H9 (cell line): ENCODE data around the gene PTPRH. TPM values are rescaled to one million over a fixed set of nuclear protein-coding genes. Genes with fewer than 3 reads are reported as not detected.

Source experiments
- DNase-seq: peaks from one replicate; pipeline ENCODE4 v3.0.0-alpha.2; 2017
- H2AFZ ChIP-seq: one replicate; pipeline ENCODE4 v1.6.1; 2013; ENCODE audit warnings: mild to moderate bottlenecking, low read length, control low read depth, moderate library complexity
- H2AK5ac ChIP-seq: 2 replicates; pipeline ENCODE4 v1.6.1; 2013; ENCODE audit warnings: low read length, control low read depth, mixed read lengths; ENCODE audit not compliant: insufficient read length
- H2BK120ac ChIP-seq: one replicate; pipeline ENCODE4 v1.6.1; 2013; ENCODE audit warnings: low read depth, mild to moderate bottlenecking, low read length, control low read depth, inconsistent platforms; ENCODE audit not compliant: poor library complexity, severe bottlenecking
- H2BK12ac ChIP-seq: 2 replicates; pipeline ENCODE4 v1.6.1; 2013; ENCODE audit warnings: low read length, control low read depth, mixed read lengths, low read depth; ENCODE audit not compliant: insufficient read length
- H2BK15ac ChIP-seq: 2 replicates; pipeline ENCODE4 v1.6.1; 2013; ENCODE audit warnings: low read depth, low read length, control low read depth
- H2BK20ac ChIP-seq: one replicate; pipeline ENCODE4 v1.6.1; 2013; ENCODE audit warnings: low read depth, mild to moderate bottlenecking, low read length, control low read depth, inconsistent platforms; ENCODE audit not compliant: poor library complexity, severe bottlenecking
- H2BK5ac ChIP-seq: 2 replicates; pipeline ENCODE4 v1.6.1; 2013; ENCODE audit warnings: low read length, control low read depth, mixed read lengths; ENCODE audit not compliant: insufficient read length
- H3K14ac ChIP-seq: 2 replicates; pipeline ENCODE4 v1.6.1; 2013; ENCODE audit warnings: low read length, control low read depth; ENCODE audit not compliant: insufficient read depth
- H3K18ac ChIP-seq: 2 replicates; pipeline ENCODE4 v1.6.1; 2013; ENCODE audit warnings: low read depth, mild to moderate bottlenecking, mixed read lengths, low read length, control low read depth; ENCODE audit not compliant: insufficient read length
- H3K23ac ChIP-seq: 2 replicates; pipeline ENCODE4 v1.6.1; 2013; ENCODE audit warnings: low read length, control low read depth, mixed read lengths, low read depth; ENCODE audit not compliant: insufficient read length
- H3K23me2 ChIP-seq: 2 replicates; pipeline ENCODE4 v1.6.1; 2013; ENCODE audit warnings: low read depth, mild to moderate bottlenecking, mixed read lengths, low read length, control low read depth; ENCODE audit not compliant: insufficient read length, poor library complexity, severe bottlenecking
- H3K27ac ChIP-seq: 2 replicates; pipeline ENCODE4 v1.5.1; 2013; ENCODE audit warnings: low read length, control low read depth, mixed read lengths, low read depth; ENCODE audit not compliant: insufficient read length
- H3K27me3 ChIP-seq: 2 replicates; pipeline ENCODE4 v1.6.1; 2013; ENCODE audit warnings: low read length, control low read depth, inconsistent platforms; ENCODE audit not compliant: insufficient read depth
- H3K4ac ChIP-seq: 2 replicates; pipeline ENCODE4 v1.6.1; 2013; ENCODE audit warnings: low read depth, mild to moderate bottlenecking, control low read depth, inconsistent platforms, low read length, moderate library complexity
- H3K4me1 ChIP-seq: 2 replicates; pipeline ENCODE4 v1.6.1; 2013; ENCODE audit warnings: low read length, control low read depth, inconsistent platforms; ENCODE audit not compliant: insufficient read depth
- H3K4me2 ChIP-seq: 2 replicates; pipeline ENCODE4 v1.6.1; 2013; ENCODE audit warnings: low read length, control low read depth, mixed read lengths; ENCODE audit not compliant: insufficient read length, insufficient read depth
- H3K56ac ChIP-seq: 2 replicates; pipeline ENCODE4 v1.6.1; 2013; ENCODE audit warnings: low read depth, mild to moderate bottlenecking, mixed read lengths, low read length, control low read depth; ENCODE audit not compliant: insufficient read length
- H3K79me1 ChIP-seq: 2 replicates; pipeline ENCODE4 v1.6.1; 2013; ENCODE audit warnings: low read depth, mild to moderate bottlenecking, moderate library complexity, low read length, control low read depth, inconsistent platforms; ENCODE audit not compliant: insufficient read depth, poor library complexity, severe bottlenecking
- H3K79me2 ChIP-seq: 2 replicates; pipeline ENCODE4 v1.6.1; 2013; ENCODE audit warnings: low read length, control low read depth, inconsistent platforms; ENCODE audit not compliant: insufficient read depth
- H3K9ac ChIP-seq: 2 replicates; pipeline ENCODE4 v1.6.1; 2013; ENCODE audit warnings: low read length, control low read depth, mixed read lengths; ENCODE audit not compliant: insufficient read length; ENCODE audit errors: extremely low read depth
- H3K9me3 ChIP-seq: one replicate; pipeline ENCODE4 v1.6.1; 2013; ENCODE audit warnings: low read depth, low read length, inconsistent platforms; ENCODE audit not compliant: control insufficient read depth
- H3T11ph ChIP-seq: one replicate; pipeline ENCODE4 v1.6.1; 2013; ENCODE audit warnings: mild to moderate bottlenecking, low read length, control low read depth, inconsistent platforms
- H4K20me1 ChIP-seq: one replicate; pipeline ENCODE4 v1.6.1; 2013; ENCODE audit not compliant: control insufficient read depth, insufficient read length, insufficient read depth
- H4K5ac ChIP-seq: 2 replicates; pipeline ENCODE4 v1.6.1; 2013; ENCODE audit warnings: low read depth, mild to moderate bottlenecking, mixed read lengths, low read length, control low read depth; ENCODE audit not compliant: insufficient read length
- H4K8ac ChIP-seq: replicated peaks from 2 replicates; pipeline ENCODE4 v1.6.1; 2013; ENCODE audit warnings: low read length, control low read depth, mixed read lengths, low read depth; ENCODE audit not compliant: insufficient read length
- H4K91ac ChIP-seq: 2 replicates; pipeline ENCODE4 v1.6.1; 2013; ENCODE audit warnings: low read depth, mild to moderate bottlenecking, moderate library complexity, mixed read lengths, low read length, control low read depth; ENCODE audit not compliant: insufficient read length
- H3K27ac Mint-ChIP-seq, 3 experiments: 2 replicates in 2 of 3; 3 replicates in 1 of 3; pipeline ENCODE4 v1.8.0; 2020 to 2021; ENCODE audit warnings: mixed read lengths in 3 of 3, mild to moderate bottlenecking in 1 of 3, moderate library complexity in 1 of 3
- H3K27me3 Mint-ChIP-seq: 2 replicates; pipeline ENCODE4 v1.8.0; 2021; ENCODE audit warnings: low read depth, mild to moderate bottlenecking, moderate library complexity, mixed read lengths
- H3K36me3 Mint-ChIP-seq, 3 experiments: 2 replicates in 2 of 3; 3 replicates in 1 of 3; pipeline ENCODE4 v1.8.0; 2020 to 2021; ENCODE audit warnings: low read depth in 3 of 3, mixed read lengths in 3 of 3; ENCODE audit not compliant: insufficient read depth in 1 of 3
- H3K4me1 Mint-ChIP-seq, 2 experiments: 2 replicates each; pipeline ENCODE4 v1.8.0; 2020; ENCODE audit warnings: mixed read lengths in 2 of 2
- H3K4me3 Mint-ChIP-seq, 2 experiments: 2 replicates in 1 of 2; 3 replicates in 1 of 2; pipeline ENCODE4 v1.8.0; 2020 to 2021; ENCODE audit warnings: mild to moderate bottlenecking in 2 of 2, mixed read lengths in 2 of 2, moderate library complexity in 1 of 2
- H3K9me3 Mint-ChIP-seq, 2 experiments: 2 replicates in 1 of 2; 3 replicates in 1 of 2; pipeline ENCODE4 v1.8.0; 2020; ENCODE audit warnings: mild to moderate bottlenecking in 2 of 2, mixed read lengths in 2 of 2, moderate library complexity in 1 of 2
- WGBS: extraction: QIAGEN DNeasy Blood & Tissue Kit; methylation state at CpG from one replicate; pipeline ENCODE4 v1.1.7; 2013; ENCODE audit warnings: missing lambda C conversion rate, low lambda C conversion rate, mixed read lengths; ENCODE audit not compliant: insufficient read length; ENCODE audit errors: extremely low coverage; 5-methylcytosine and 5-hydroxymethylcytosine counted together
- total RNA-seq: library from RNA; stranded (reverse); gene quantifications from 2 replicates; pipeline ENCODE4 v1.2.1, GENCODE V29; 2021
- TF ChIP-seq, protein P1 (sequence below): fragments of 200-600 bp; sonication (generic); conservative IDR thresholded peaks from 3 replicates; pipeline ENCODE4 v1.8.0; 2021; ENCODE audit warnings: antibody characterized with exemption, mild to moderate bottlenecking

Gene PTPRH
- total RNA-seq, 1 experiment from 2014 or later: 0.24 TPM

DNA sequence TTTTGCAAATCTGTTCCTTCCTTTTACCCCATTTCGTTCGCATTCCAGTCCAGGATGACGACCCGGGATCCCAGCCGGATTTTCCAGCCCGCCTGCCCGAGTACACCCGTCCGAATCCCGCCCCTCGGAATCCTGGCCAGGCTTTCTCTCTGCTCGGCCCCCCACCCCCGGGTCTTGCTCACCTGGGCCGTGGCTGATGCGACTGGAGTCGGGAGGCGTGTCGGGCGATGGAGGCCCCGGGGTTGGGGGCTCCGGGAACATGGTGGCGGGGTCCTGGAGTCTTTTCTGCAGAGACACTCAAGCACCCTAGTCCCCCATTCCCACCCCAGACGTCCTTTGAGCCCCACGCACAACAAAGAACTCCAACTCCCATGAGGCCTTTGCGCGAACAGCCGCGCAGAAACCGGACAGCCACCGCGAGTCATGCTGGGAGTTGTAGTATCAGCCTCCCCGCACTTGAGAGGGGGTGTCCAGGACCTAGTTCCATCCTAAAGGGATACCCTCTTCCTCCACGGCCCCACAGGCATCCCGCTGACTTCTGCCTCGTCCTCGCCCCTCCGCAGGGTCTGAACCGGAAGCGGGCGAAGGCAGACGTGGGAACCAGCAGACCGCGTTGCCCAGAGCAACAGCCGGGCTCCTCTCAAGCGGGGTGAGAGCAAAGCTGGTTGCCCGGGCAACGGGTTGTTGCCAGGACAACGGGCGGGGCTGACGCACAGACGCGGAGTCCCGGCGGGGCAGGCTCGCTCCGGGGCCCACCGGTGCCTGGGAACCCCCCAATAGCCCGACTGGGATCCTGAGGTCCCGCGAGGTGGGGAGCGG is 30.3 kb downstream of the PTPRH start:
- Histone ChIP-seq H3K23ac (no peak overlapping the region), H2AFZ (no peak overlapping the region), H3K18ac (peak overlapping the region; percentile 78), H3K79me1 (no peaks in the 10 kb centered on the region), H3K9me3 (no peaks in the 10 kb centered on the region), H3K79me2 (no peaks in the 10 kb centered on the region), H3K23me2 (peaks cover 15% of the 10 kb centered on the region), H3K4me2 (peak overlapping the region; percentile 60), H3K27me3 (peaks cover 11% of the 10 kb centered on the region; the same call in 1 of the 2 replicates), H4K91ac (no peak overlapping the region), H2BK5ac (no peak overlapping the region), H4K8ac (no peak overlapping the region), H3K9ac (no peak overlapping the region), H3T11ph (no peak overlapping the region), H3K56ac (no peak overlapping the region), H3K14ac (0 out of 2 replicates have a peak overlapping the region, but pooled peaks have one; percentile 25), H2AK5ac (no peak overlapping the region), H2BK15ac (no peak overlapping the region), H3K27ac (no peak overlapping the region), H2BK120ac (no peak overlapping the region), H3K4ac (no peak overlapping the region), H2BK12ac (no peak overlapping the region), H4K5ac (no peak overlapping the region), H3K4me1 (peaks cover 2% of the 10 kb centered on the region; the same call in 1 of the 2 replicates), H2BK20ac (no peak overlapping the region), H4K20me1 (no peaks in the 10 kb centered on the region)
- no CpG with 5 or more reads among the region's 61 CpGs for WGBS
- TF ChIP-seq, protein P1, sequence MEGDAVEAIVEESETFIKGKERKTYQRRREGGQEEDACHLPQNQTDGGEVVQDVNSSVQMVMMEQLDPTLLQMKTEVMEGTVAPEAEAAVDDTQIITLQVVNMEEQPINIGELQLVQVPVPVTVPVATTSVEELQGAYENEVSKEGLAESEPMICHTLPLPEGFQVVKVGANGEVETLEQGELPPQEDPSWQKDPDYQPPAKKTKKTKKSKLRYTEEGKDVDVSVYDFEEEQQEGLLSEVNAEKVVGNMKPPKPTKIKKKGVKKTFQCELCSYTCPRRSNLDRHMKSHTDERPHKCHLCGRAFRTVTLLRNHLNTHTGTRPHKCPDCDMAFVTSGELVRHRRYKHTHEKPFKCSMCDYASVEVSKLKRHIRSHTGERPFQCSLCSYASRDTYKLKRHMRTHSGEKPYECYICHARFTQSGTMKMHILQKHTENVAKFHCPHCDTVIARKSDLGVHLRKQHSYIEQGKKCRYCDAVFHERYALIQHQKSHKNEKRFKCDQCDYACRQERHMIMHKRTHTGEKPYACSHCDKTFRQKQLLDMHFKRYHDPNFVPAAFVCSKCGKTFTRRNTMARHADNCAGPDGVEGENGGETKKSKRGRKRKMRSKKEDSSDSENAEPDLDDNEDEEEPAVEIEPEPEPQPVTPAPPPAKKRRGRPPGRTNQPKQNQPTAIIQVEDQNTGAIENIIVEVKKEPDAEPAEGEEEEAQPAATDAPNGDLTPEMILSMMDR: no peak
- Mint-ChIP-seq H3K9me3 (peaks cover 2 to 3% of the 10 kb centered on the region in 2 experiments; a peak in 4 of 5 replicates), H3K4me1 (peaks cover 27 to 42% of the 10 kb centered on the region in 2 experiments), H3K27ac (peak overlapping the region in 1 of 3 experiments; percentile 88; a peak in 3 of 7 replicates), H3K36me3 (no peaks in the 10 kb centered on the region; a peak in 1 of 7 replicates), H3K27me3 (peaks cover 79% of the 10 kb centered on the region), H3K4me3 (peak overlapping the region; percentile 67 to 87)
- DNase-seq: peak; percentile 92
